ENCODE results near the gene RGS5. TPM values are rescaled to one million over a fixed set of nuclear protein-coding genes. Genes with fewer than 3 reads are reported as not detected.
A peak's percentile ranks its signal among the peaks of the same experiment; 100 is the strongest.
"Not testable (repeated sequence)": the region's sequence is repeated elsewhere in the genome, so short reads cannot be mapped to it uniquely, and the experiment has no call there.

Gene RGS5
- total RNA-seq, 4 donors from 2014 or later: 88.9 to 455 (median 205) TPM

DNA sequence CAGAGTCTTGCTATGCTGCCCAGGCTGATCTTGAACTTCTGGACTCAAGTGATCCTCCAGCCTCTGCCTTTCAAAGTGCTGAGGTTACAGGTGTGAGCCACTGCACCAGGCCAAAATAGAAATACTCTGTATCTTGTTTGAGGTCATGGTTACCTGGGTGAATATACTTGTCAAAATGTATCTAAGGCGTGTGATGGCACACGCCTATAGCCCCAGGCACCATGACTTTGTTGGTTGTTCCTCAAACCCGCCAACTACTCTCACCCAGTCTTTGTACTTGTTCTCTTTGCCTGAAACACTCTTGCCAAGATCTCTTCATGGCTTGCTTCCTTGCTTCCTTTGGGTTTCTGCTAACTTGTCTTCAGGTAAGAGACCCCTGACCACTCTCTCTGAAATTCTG, 38.0 kb upstream of the RGS5 start:
- intact Hi-C loops (cut with DNase I): no loop called here
- Histone ChIP-seq H3K27ac (replicated peaks in 1 of 4) (no peak overlapping the region), H3K36me3 (no peaks in the 10 kb centered on the region), H3K27me3 (no peaks in the 10 kb centered on the region), H3K4me1 (peaks cover 0 to 15% (median 10%) of the 10 kb centered on the region in 4 donors), H3K4me3 (no peak overlapping the region), H3K9me3 (no peaks in the 10 kb centered on the region)
- 97% methylated on average over 3 of the region's 3 CpGs for WGBS
- TF ChIP-seq CTCF (IDR thresholded peaks at IDR 0.05) (no peak), POLR2AphosphoS5 (IDR thresholded peaks at IDR 0.05) (no peak), EP300 (IDR thresholded peaks at IDR 0.05) (no peak), POLR2A (IDR thresholded peaks at IDR 0.05; ENCODE audit: low read depth) (no peak)
- no peak for DNase-seq (ENCODE audit: extremely low spot score)

DNA sequence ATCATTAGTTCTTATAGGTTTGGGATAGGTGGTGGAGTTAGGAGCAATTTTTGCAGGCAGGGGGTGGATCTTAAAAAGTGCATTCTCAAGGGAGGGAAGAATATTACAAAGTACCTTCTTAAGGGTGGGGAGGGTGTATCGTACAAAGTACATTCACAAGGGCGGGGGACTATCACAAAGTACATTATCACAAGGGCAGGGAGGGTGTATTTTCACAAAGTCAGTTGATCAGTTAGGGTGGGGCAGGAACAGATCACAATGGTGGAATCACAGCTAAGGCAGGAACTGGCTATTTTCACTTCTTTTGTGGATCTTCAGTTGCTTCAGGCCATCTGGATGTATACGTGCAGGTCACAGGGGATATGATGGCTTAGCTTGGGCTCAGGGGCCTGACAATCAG, 30.9 kb upstream of the RGS5 start:
- DNase-seq (ENCODE audit: extremely low spot score); H3K9me3 ChIP-seq; intact Hi-C loops (cut with DNase I); H3K4me3 ChIP-seq; H3K27ac ChIP-seq (replicated peaks in 1 of 4); H3K27me3 ChIP-seq; H3K36me3 ChIP-seq: not testable (repeated sequence)
- 84% methylated on average over 3 of the region's 3 CpGs for WGBS
- H3K4me1 ChIP-seq: peaks cover 6 to 21% (median 16%) of the 10 kb centered on the region in 4 donors

DNA sequence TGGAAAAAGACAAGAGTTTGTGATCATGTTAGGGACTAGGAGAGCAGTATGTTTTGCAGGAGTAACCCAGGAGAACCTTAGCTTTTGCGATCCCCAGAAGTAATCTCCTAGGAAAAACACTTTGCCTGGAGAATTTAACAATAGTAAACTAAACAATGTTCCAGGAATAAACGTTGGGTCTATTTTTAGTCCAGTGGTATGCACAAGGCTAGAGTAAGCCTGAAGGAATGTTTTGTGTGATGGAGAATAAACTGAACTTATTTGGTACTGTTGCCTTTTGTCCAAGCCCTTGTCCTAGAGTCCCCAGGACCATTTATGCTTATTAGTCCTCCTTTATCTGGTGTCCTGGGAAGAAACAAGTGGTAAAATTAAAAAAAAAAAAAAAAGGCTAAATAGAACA, 28.7 kb upstream of the RGS5 start:
- no peak for DNase-seq (ENCODE audit: extremely low spot score)
- Histone ChIP-seq H3K27me3 (no peaks in the 10 kb centered on the region), H3K4me3 (no peak overlapping the region), H3K9me3 (no peaks in the 10 kb centered on the region), H3K27ac (replicated peaks in 1 of 4) (peak overlapping the region; percentile 54 to 67 (median 64)), H3K36me3 (no peaks in the 10 kb centered on the region), H3K4me1 (peaks cover 6 to 21% (median 16%) of the 10 kb centered on the region in 4 donors)
- TF ChIP-seq POLR2AphosphoS5 (IDR thresholded peaks at IDR 0.05) (peak in 1 of 2 donors; percentile 56), CTCF (IDR thresholded peaks at IDR 0.05) (no peak)
- WGBS: 25% methylated on average over 2 of the region's 2 CpGs
- intact Hi-C loops (cut with DNase I): no loop called here

- Histone ChIP-seq H3K27ac (replicated peaks in 1 of 4) (peak overlapping the region; percentile 54 to 67 (median 64)), H3K36me3 (no peaks in the 10 kb centered on the region), H3K4me1 (peaks cover 6 to 21% (median 16%) of the 10 kb centered on the region in 4 donors), H3K27me3 (no peaks in the 10 kb centered on the region), H3K4me3 (no peak overlapping the region), H3K9me3 (no peaks in the 10 kb centered on the region)
- DNase-seq (ENCODE audit: extremely low spot score): no peak
- 93% methylated on average over 3 of the region's 3 CpGs for WGBS
- intact Hi-C loops (cut with DNase I): no loop called here
- TF ChIP-seq EP300 (IDR thresholded peaks at IDR 0.05) (no peak), POLR2AphosphoS5 (IDR thresholded peaks at IDR 0.05) (no peak), POLR2A (IDR thresholded peaks at IDR 0.05; ENCODE audit: low read depth) (no peak), CTCF (IDR thresholded peaks at IDR 0.05) (no peak)
These were observed 28.1 kb upstream of the RGS5 start for GRCh38 chr1:163230827-163231226.

DNA sequence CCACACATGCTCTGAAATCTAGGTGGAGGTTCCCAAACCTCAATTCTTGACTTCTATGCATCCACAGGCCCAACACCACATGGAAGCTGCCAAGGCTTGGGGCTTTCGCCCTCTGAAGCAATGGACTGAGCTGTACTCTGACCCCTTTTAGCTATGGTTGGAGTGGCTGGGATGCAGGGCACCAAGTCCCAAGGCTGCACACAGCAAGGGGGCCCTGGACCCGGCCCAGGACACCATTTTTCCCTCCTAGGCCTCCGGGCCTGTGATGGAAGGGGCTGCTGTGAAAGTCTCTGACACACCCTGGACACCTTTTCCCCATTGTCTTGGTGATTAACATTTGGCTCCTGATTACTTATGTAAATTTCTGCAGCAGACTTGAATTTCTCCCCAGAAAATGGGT, 25.6 kb upstream of the RGS5 start:
- WGBS: 93% methylated on average over 3 of the region's 3 CpGs

DNA sequence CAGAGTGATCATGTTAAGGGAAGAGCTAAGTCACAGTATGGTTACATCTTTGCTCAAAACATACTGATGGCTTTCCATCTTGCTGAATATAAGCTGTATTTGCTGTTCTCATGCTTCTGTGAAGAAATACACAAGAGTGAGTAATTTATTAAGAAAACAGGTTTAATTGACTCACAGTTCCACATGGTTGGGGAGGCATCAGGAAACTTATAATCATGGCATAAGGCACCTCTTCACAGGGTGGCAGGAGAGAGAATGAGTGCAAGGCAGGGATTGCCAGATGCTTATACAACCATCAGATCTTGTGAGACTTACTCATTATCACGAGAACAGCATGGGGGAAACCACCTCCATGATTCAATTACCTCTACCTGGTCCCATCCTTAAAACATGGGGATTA, 24.4 kb upstream of the RGS5 start:
- intact Hi-C loops (cut with DNase I): no loop called here
- WGBS: 100% methylated on average over 1 of the region's 1 CpG
- Histone ChIP-seq H3K36me3 (no peaks in the 10 kb centered on the region), H3K9me3 (no peaks in the 10 kb centered on the region), H3K27me3 (no peaks in the 10 kb centered on the region), H3K27ac (replicated peaks in 1 of 4) (no peak overlapping the region), H3K4me3 (no peak overlapping the region), H3K4me1 (peaks cover 5 to 18% (median 13%) of the 10 kb centered on the region in 4 donors)
- no peak for DNase-seq (ENCODE audit: extremely low spot score)
- no peak for TF ChIP-seq POLR2AphosphoS5 (IDR thresholded peaks at IDR 0.05)
- no peak for TF ChIP-seq CTCF (IDR thresholded peaks at IDR 0.05)
- TF ChIP-seq POLR2A (IDR thresholded peaks at IDR 0.05; ENCODE audit: low read depth): no peak
- no peak for TF ChIP-seq EP300 (IDR thresholded peaks at IDR 0.05)

More for the DNA sequence above, 25.6 kb upstream of the RGS5 start:
- H3K4me3 ChIP-seq; H3K27ac ChIP-seq (replicated peaks in 1 of 4); DNase-seq (ENCODE audit: extremely low spot score); H3K36me3 ChIP-seq; intact Hi-C loops (cut with DNase I); H3K27me3 ChIP-seq; H3K9me3 ChIP-seq: not testable (repeated sequence)
- peaks cover 6 to 21% (median 16%) of the 10 kb centered on the region in 4 donors for H3K4me1 ChIP-seq
